Endothelial cell of umbilical vein (primary cell): Measurements from ENCODE around the gene COL17A1. TPM values are rescaled to one million over a fixed set of nuclear protein-coding genes. Genes with fewer than 3 reads are reported as not detected.

Source experiments
- BruUV-seq: library from RNA; stranded (reverse); fragments of 400-500 nt; replicated peaks from 2 replicates; lab custom pipeline; 2021; lab: Mats Ljungman, UMichigan
- CTCF ChIA-PET: fragments of 300-600, 350-600 bp; sonication (Branson Sonifier 250); formaldehyde crosslinking; loops from one replicate; lab custom pipeline; 2021; ENCODE audit warnings: antibody characterized with exemption, inconsistent platforms; lab: Charles Lee
- POLR2A ChIA-PET: fragments of 300-600, 350-600 bp; sonication (Branson Sonifier 250); formaldehyde crosslinking; loops from one replicate; lab custom pipeline; 2021; ENCODE audit warnings: antibody characterized with exemption, inconsistent platforms; lab: Charles Lee
- DNase-seq: peaks from one replicate; pipeline ENCODE4 v3.0.0-alpha.2; 2011; ENCODE audit warnings: low read depth, low spot score
- FAIRE-seq: peaks from 2 replicates; lab custom pipeline; 2011; peaks lifted over from hg19 to GRCh38; lab: Jason Lieb, UNC
- H2AFZ ChIP-seq: 2 replicates; pipeline ENCODE4 v1.6.0; 2012; ENCODE audit warnings: low read depth, low read length, control low read depth, inconsistent platforms
- H3K27ac ChIP-seq: 2 replicates; pipeline ENCODE4 v1.5.1; 2011; ENCODE audit warnings: low read depth, mild to moderate bottlenecking, control low read depth, low read length, moderate library complexity; ENCODE audit not compliant: insufficient read depth
- H3K27me3 ChIP-seq, 2 experiments: 2 replicates each; pipeline versions ENCODE4 v1.6.0 to v1.6.1; 2011; ENCODE audit warnings: low read length in 2 of 2, mixed read lengths in 1 of 2; ENCODE audit not compliant: control insufficient read depth in 2 of 2, insufficient read depth in 2 of 2
- H3K36me3 ChIP-seq, 2 experiments: 2 replicates in 1 of 2; 3 replicates in 1 of 2; pipeline ENCODE4 v1.5.1; 2011; ENCODE audit warnings: low read length in 2 of 2, mild to moderate bottlenecking in 1 of 2, moderate library complexity in 1 of 2; ENCODE audit not compliant: control insufficient read depth in 2 of 2, insufficient read depth in 2 of 2; ENCODE audit errors: extremely low read depth in 1 of 2
- H3K4me1 ChIP-seq: 3 replicates; pipeline ENCODE4 v1.5.1; 2011; ENCODE audit warnings: mild to moderate bottlenecking, low read length; ENCODE audit not compliant: control insufficient read depth, insufficient read depth; ENCODE audit errors: extremely low read depth
- H3K4me2 ChIP-seq: 2 replicates; pipeline ENCODE4 v1.6.1; 2011; ENCODE audit warnings: low read length, control low read depth, mixed read lengths; ENCODE audit not compliant: insufficient read depth
- H3K4me3 ChIP-seq, 3 experiments: fragments of 200-600 bp in 1 of 3; sonication (generic), shearing (Covaris generic) in 1 of 3; replicated peaks in 1 of 3; 2 replicates each; pipeline ENCODE4 v1.5.1; 2011 to 2016; ENCODE audit warnings: control low read depth in 3 of 3, low read length in 3 of 3, mild to moderate bottlenecking in 2 of 3, inconsistent platforms in 1 of 3, low read depth in 1 of 3, moderate library complexity in 1 of 3; ENCODE audit not compliant: insufficient read depth in 1 of 3
- H3K79me2 ChIP-seq: 2 replicates; pipeline ENCODE4 v1.6.0; 2012; ENCODE audit warnings: low read length, inconsistent platforms; ENCODE audit not compliant: control insufficient read depth, insufficient read depth
- H3K9ac ChIP-seq: replicated peaks from 2 replicates; pipeline ENCODE3; 2011; ENCODE audit warnings: low read length, control low read depth; ENCODE audit not compliant: insufficient read depth; ENCODE audit errors: extremely low read depth
- H3K9me1 ChIP-seq: replicated peaks from 3 replicates; pipeline ENCODE4 v1.6.0; 2011; ENCODE audit warnings: mild to moderate bottlenecking, low read length; ENCODE audit not compliant: control insufficient read depth, insufficient read depth; ENCODE audit errors: extremely low read depth
- H3K9me3 ChIP-seq: replicated peaks from 2 replicates; pipeline ENCODE4 v1.5.1; 2012; ENCODE audit warnings: low read length, inconsistent platforms; ENCODE audit not compliant: control insufficient read depth, insufficient read depth
- H4K20me1 ChIP-seq: replicated peaks from 2 replicates; pipeline ENCODE3; 2011; ENCODE audit warnings: mild to moderate bottlenecking, low read length; ENCODE audit not compliant: control insufficient read depth, insufficient read depth; ENCODE audit errors: extremely low read depth
- CTCF ChIP-seq, 2 donors: IDR thresholded peaks; 1 replicate in 1 of 2; 2 replicates in 1 of 2; pipeline ENCODE4 v1.5.1; 2011; ENCODE audit warnings: low read length in 2 of 2, mild to moderate bottlenecking in 2 of 2, moderate library complexity in 2 of 2, control low read depth in 1 of 2, inconsistent platforms in 1 of 2, low read depth in 1 of 2; ENCODE audit not compliant: insufficient read depth in 1 of 2; ENCODE audit errors: extremely low read depth in 1 of 2
- dilution Hi-C: fragments of 300-500 bp; cut with MboI; formaldehyde crosslinking; loops from one replicate; pipeline ENCODE4 v1.15.0; 2019; ENCODE audit warnings: low sequenced_read_pairs; ENCODE audit not compliant: extremely low pct_ligation_motif_present
- intact Hi-C: fragments of 100-400 bp; cut with micrococcal nuclease; formaldehyde crosslinking; loops from one replicate; pipeline ENCODE4 v1.10.0; 2022
- microRNA counts: library from miRNA; unstranded; fragments of <30 nt; microRNA quantifications from one replicate; lab custom pipeline; 2016
- microRNA-seq: library from miRNA; unstranded; fragments of <30 nt; microRNA quantifications from one replicate; pipeline ENCODE4 v1.2.0, GENCODE V29; 2021; ENCODE audit warnings: borderline number of aligned reads, borderline replicate concordance
- polyA plus RNA-seq, 4 experiments: library from polyadenylated mRNA; depleted of rRNA in 3 of 4; stranded (reverse) in 3 of 4; unstranded in 1 of 4; fragments of >200 nt; gene quantifications; 2 replicates each; pipeline versions ENCODE4 v1.2.1 to v1.2.3, GENCODE V29; 2011 to 2012; ENCODE audit warnings: missing spikeins in 1 of 4
- total RNA-seq: library from RNA; stranded (reverse); gene quantifications from 2 replicates; pipeline ENCODE4 v1.2.3, GENCODE V29; 2021
- TF ChIP-seq, protein P1 (sequence below): IDR thresholded peaks from 2 replicates; pipeline ENCODE4 v1.6.1; 2011; ENCODE audit not compliant: insufficient read depth, insufficient read length

Gene COL17A1
- total and polyA plus RNA-seq, 2 donors (not counting 3 experiments of a cell fraction or from before 2014, with no cell fraction given): 0.57 to 1.3 TPM

DNA sequence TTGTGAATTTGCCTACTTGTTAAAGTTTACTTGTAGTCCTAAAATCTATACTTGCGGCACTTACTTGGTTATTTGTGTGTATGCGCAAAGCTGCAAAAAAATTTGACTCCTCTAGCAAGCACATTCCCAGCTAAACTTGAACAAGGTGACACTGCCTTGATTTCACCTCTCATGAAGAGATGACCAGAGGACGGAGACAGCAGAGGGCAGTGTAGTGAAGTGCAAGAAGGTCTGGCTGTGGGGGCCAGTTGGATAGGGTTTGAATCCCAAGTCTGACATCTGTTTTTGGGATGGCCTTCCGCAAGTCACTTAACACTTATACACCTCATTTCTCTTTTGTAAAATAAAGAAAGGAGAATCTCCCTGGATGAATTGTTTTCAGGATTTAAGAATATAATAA, 103.0 kb downstream of the COL17A1 start:
- Histone ChIP-seq H3K9ac (no peak overlapping the region), H3K79me2 (peaks cover 93% of the 10 kb centered on the region), H3K36me3 (no peaks in the 10 kb centered on the region), H4K20me1 (peaks cover 3% of the 10 kb centered on the region), H2AFZ (no peak overlapping the region), H3K27ac (peak overlapping the region; percentile 83), H3K4me3 (no peak overlapping the region), H3K9me1 (no peaks in the 10 kb centered on the region), H3K9me3 (no peaks in the 10 kb centered on the region), H3K4me2 (peak overlapping the region; percentile 86), H3K27me3 (no peaks in the 10 kb centered on the region), H3K4me1 (peaks cover 65% of the 10 kb centered on the region)
- ChIA-PET CTCF (interaction anchor here (0.6 to 3.3 kb wide), 17 partner anchors 10 to 228 kb away, joined by 3 to 22 read pairs (median 5); partner anchors contain the start of genes SFR1 and SLK), POLR2A (interaction anchor here (0.6 kb wide), 1 partner anchor 36 kb away, joined by 3 read pairs; no protein-coding TSS in a partner anchor)
- dilution Hi-C loops: no loop called here
- BruUV-seq: no TSS peak
- no peak for FAIRE-seq
- intact Hi-C loops: loop anchor here (1.0 to 5.0 kb wide), 7 partner anchors 14 to 275 kb away; no protein-coding TSS in a partner anchor
- peak; percentile 24 to 32 for TF ChIP-seq CTCF (IDR thresholded peaks at IDR 0.05; ENCODE audit: extremely low read depth in 1 of 2, insufficient read depth in 1 of 2, low read depth in 1 of 2, low read length in 2 of 2)
- TF ChIP-seq, protein P1, sequence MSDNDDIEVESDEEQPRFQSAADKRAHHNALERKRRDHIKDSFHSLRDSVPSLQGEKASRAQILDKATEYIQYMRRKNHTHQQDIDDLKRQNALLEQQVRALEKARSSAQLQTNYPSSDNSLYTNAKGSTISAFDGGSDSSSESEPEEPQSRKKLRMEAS: no peak
- DNase-seq: peak; percentile 46

MicroRNAs encoded within 50 kb of the gene (microRNA counts, 767-probe panel; counts per million panel counts)
- 723 counts per million, percentile 96 among the panel's probes with 10 or more counts for microRNA hsa-miR-936 (lab: Ali Mortazavi, UCI)

Small RNA genes within 50 kb of the gene (microRNA-seq; reads per million reads assigned to microRNA genes)
- not detected for gene MIR936

Other genes starting within 250 kb of the COL17A1 start
- gene SH3PXD2A, start 230.3 kb downstream of the COL17A1 start, total RNA-seq: 5.1 and 6.6 TPM in 2 replicates
- 1.3 and 1.4 TPM in 2 replicates for gene SH3PXD2A, start 230.3 kb downstream of the COL17A1 start, polyA plus RNA-seq
- 12.7 and 15.3 TPM in 2 replicates for gene STN1, start 167.7 kb downstream of the COL17A1 start, total RNA-seq
- gene STN1, start 167.7 kb downstream of the COL17A1 start, polyA plus RNA-seq: 9.1 and 10.8 TPM in 2 replicates
- gene SLK, start 118.7 kb downstream of the COL17A1 start, total RNA-seq: 31.8 and 36.0 TPM in 2 replicates
- 2.6 and 4.5 TPM in 2 replicates for gene SLK, start 118.7 kb downstream of the COL17A1 start, polyA plus RNA-seq
- 8.3 and 8.9 TPM in 2 replicates for gene SFR1, start 36.3 kb upstream of the COL17A1 start, total RNA-seq
- gene SFR1, start 36.3 kb upstream of the COL17A1 start, polyA plus RNA-seq: 1.8 and 3.6 TPM in 2 replicates
- not detected in 2 replicates for gene CFAP43, start 146.5 kb upstream of the COL17A1 start, total RNA-seq
- gene CFAP43, start 146.5 kb upstream of the COL17A1 start, polyA plus RNA-seq: 0.03 and 0.04 TPM in 2 replicates
- 195 and 211 TPM in 2 replicates for gene GSTO1, start 169.0 kb upstream of the COL17A1 start, total RNA-seq
- 85.6 and 124 TPM in 2 replicates for gene GSTO1, start 169.0 kb upstream of the COL17A1 start, polyA plus RNA-seq
- 0.84 and 0.95 TPM in 2 replicates for gene GSTO2, start 183.3 kb upstream of the COL17A1 start, total RNA-seq
- 1.4 TPM in 2 replicates for gene GSTO2, start 183.3 kb upstream of the COL17A1 start, polyA plus RNA-seq